Measurements from ENCODE around the gene C18orf63.

C18orf63 gene

GRCh38 chr18:74368901-74369705, 53.5 kb downstream of the C18orf63 start:
- no peak for DNase-seq (ENCODE audit: low spot score)

GRCh38 chr18:74370115-74370514, 54.5 kb downstream of the C18orf63 start:
- DNase-seq (ENCODE audit: low spot score) = no peak
- TF ChIP-seq CTCF (IDR thresholded peaks at IDR 0.05; ENCODE audit: extremely low read depth, missing control alignments) = no peak

More at GRCh38 chr18:74368901-74369705, 53.5 kb downstream of the C18orf63 start:
- TF ChIP-seq CTCF (IDR thresholded peaks at IDR 0.05; ENCODE audit: extremely low read depth, missing control alignments) = no peak

- no peak for TF ChIP-seq CTCF (IDR thresholded peaks at IDR 0.05; ENCODE audit: extremely low read depth, missing control alignments)
- no peak for DNase-seq (ENCODE audit: low spot score)
Measured at GRCh38 chr18:74373428-74373827, 57.8 kb downstream of the C18orf63 start.

- TF ChIP-seq CTCF (IDR thresholded peaks at IDR 0.05; ENCODE audit: extremely low read depth, missing control alignments) = no peak
- no peak for DNase-seq (ENCODE audit: low spot score)
Measured at GRCh38 chr18:74375999-74376398, 60.4 kb downstream of the C18orf63 start.

GRCh38 chr18:74376523-74376922, 60.9 kb downstream of the C18orf63 start:
- DNase-seq (ENCODE audit: low spot score) = no peak
- no peak for TF ChIP-seq CTCF (IDR thresholded peaks at IDR 0.05; ENCODE audit: extremely low read depth, missing control alignments)

GRCh38 chr18:74377776-74378175, 62.1 kb downstream of the C18orf63 start:
- TF ChIP-seq CTCF (IDR thresholded peaks at IDR 0.05; ENCODE audit: extremely low read depth, missing control alignments) = no peak
- no peak for DNase-seq (ENCODE audit: low spot score)

GRCh38 chr18:74378179-74378682, 62.6 kb downstream of the C18orf63 start:
- no peak for TF ChIP-seq CTCF (IDR thresholded peaks at IDR 0.05; ENCODE audit: extremely low read depth, missing control alignments)
- peak; percentile 42 for DNase-seq (ENCODE audit: low spot score)

Data from GM20000 (cell line).